HEK293 (cell line): ENCODE data around the gene PIK3R3.

Experiments
- CTCF ChIP-seq: fragments of 450-650 bp; formaldehyde crosslinking; IDR thresholded peaks from 2 replicates; pipeline ENCODE4 v1.5.1; 2016; ENCODE audit warnings: missing biosample characterization, missing genetic modification characterization
- ZBTB10 ChIP-seq: fragments of 450-650 bp; formaldehyde crosslinking; IDR thresholded peaks from 2 replicates; pipeline ENCODE4 v1.5.1; 2016; ENCODE audit warnings: missing biosample characterization, missing genetic modification characterization
- ZNF18 ChIP-seq: fragments of 450-650 bp; formaldehyde crosslinking; IDR thresholded peaks from 2 replicates; pipeline ENCODE4 v1.5.1; 2016; ENCODE audit warnings: missing biosample characterization, missing genetic modification characterization
- ZNF302 ChIP-seq: fragments of 450-650 bp; formaldehyde crosslinking; IDR thresholded peaks from 2 replicates; pipeline ENCODE4 v1.5.1; 2016; ENCODE audit warnings: missing biosample characterization, missing genetic modification characterization, low read depth
- ZNF366 ChIP-seq: fragments of 450-650 bp; formaldehyde crosslinking; conservative IDR thresholded peaks from 2 replicates; pipeline ENCODE4 v1.5.1; 2016; ENCODE audit warnings: missing biosample characterization, missing genetic modification characterization

GRCh38 chr1:46005594-46005993 lies 126.8 kb downstream of the PIK3R3 start:
- TF ChIP-seq ZNF302 (tag by site-specific recombination) (no peak), ZNF18 (no peak), ZBTB10 (tag by site-specific recombination) (no peak), CTCF (tag by site-specific recombination) (no peak), ZNF366 (tag by site-specific recombination) (no peak)
